DND-41 (cell line): Measurements from ENCODE around the gene FBXL19.

Experiments
- ATAC-seq: fragments of 200-7000 bp; cut with Tn5 transposase; 3 replicates; pipeline ENCODE4 v1.9.1; 2021; ENCODE audit warnings: low read depth; ENCODE audit not compliant: insufficient read depth
- DNase-seq: peaks from one replicate; pipeline ENCODE4 v3.0.0-alpha.2; 2020
- H2AFZ ChIP-seq: 2 replicates; pipeline ENCODE4 v1.6.0; 2012; ENCODE audit warnings: low read depth, low read length
- H3K27ac ChIP-seq: 2 replicates; pipeline ENCODE4 v1.5.1; 2012; ENCODE audit warnings: low read length, inconsistent platforms
- H3K27me3 ChIP-seq: fragments of 200-600 bp; sonication (generic); 2 replicates; pipeline ENCODE4 v1.6.0; 2012; ENCODE audit warnings: low read length, mild to moderate bottlenecking, inconsistent platforms; ENCODE audit not compliant: insufficient read depth, poor library complexity
- H3K36me3 ChIP-seq: 2 replicates; pipeline ENCODE4 v1.5.1; 2012; ENCODE audit warnings: low read length, inconsistent platforms; ENCODE audit not compliant: insufficient read depth
- H3K4me1 ChIP-seq: 2 replicates; pipeline ENCODE4 v1.5.1; 2012; ENCODE audit warnings: mild to moderate bottlenecking, low read length; ENCODE audit not compliant: insufficient read depth
- H3K4me2 ChIP-seq: 2 replicates; pipeline ENCODE4 v1.6.0; 2012; ENCODE audit warnings: mild to moderate bottlenecking, moderate library complexity, low read length, inconsistent platforms; ENCODE audit not compliant: insufficient read depth
- H3K4me3 ChIP-seq, 2 experiments: fragments of 200-600 bp in 1 of 2; shearing (Covaris generic) in 1 of 2; 2 replicates each; pipeline ENCODE4 v1.5.1; 2012 to 2016; ENCODE audit warnings: inconsistent platforms in 2 of 2, low read length in 2 of 2, mild to moderate bottlenecking in 2 of 2, low read depth in 1 of 2, moderate library complexity in 1 of 2
- H3K79me2 ChIP-seq: 2 replicates; pipeline ENCODE4 v1.6.0; 2012; ENCODE audit warnings: low read length, inconsistent platforms; ENCODE audit not compliant: insufficient read depth
- H3K9ac ChIP-seq: 2 replicates; pipeline ENCODE4 v1.6.0; 2012; ENCODE audit warnings: low read depth, mild to moderate bottlenecking, inconsistent platforms, low read length, moderate library complexity
- H3K9me3 ChIP-seq: 2 replicates; pipeline ENCODE4 v1.5.1; 2012; ENCODE audit warnings: low read length, moderate library complexity, mild to moderate bottlenecking, inconsistent platforms; ENCODE audit not compliant: insufficient read depth, severe bottlenecking
- H4K20me1 ChIP-seq: 2 replicates; pipeline ENCODE4 v1.6.0; 2012; ENCODE audit warnings: low read length; ENCODE audit not compliant: insufficient read depth
- CTCF ChIP-seq: IDR thresholded peaks from 2 replicates; pipeline ENCODE4 v1.5.1; 2012; ENCODE audit warnings: borderline replicate concordance, low read length, moderate library complexity, mild to moderate bottlenecking; ENCODE audit not compliant: poor library complexity, severe bottlenecking; ENCODE audit errors: extremely low read depth
- EZH2 ChIP-seq: IDR thresholded peaks from 3 replicates; pipeline ENCODE4 v1.6.1; 2012; ENCODE audit warnings: borderline replicate concordance, low read depth, mild to moderate bottlenecking, moderate library complexity, low read length, inconsistent platforms; ENCODE audit not compliant: severe bottlenecking

The FBXL19 gene

GRCh38 chr16:30926937-30927788 is 3.8 kb downstream of the FBXL19 start:
- DNase-seq (no peak), ATAC-seq (no peak)
- peaks cover 18% of the 10 kb centered on the region for H4K20me1 ChIP-seq
- H3K9me3 ChIP-seq, result no peaks in the 10 kb centered on the region
- peaks cover 31% of the 10 kb centered on the region for H3K79me2 ChIP-seq
- no peak overlapping the region for H3K27ac ChIP-seq
- no peak overlapping the region for H3K9ac ChIP-seq
- H3K4me1 ChIP-seq, result peaks cover 35% of the 10 kb centered on the region
- no peak overlapping the region for H3K4me3 ChIP-seq
- peaks cover 64% of the 10 kb centered on the region for H3K36me3 ChIP-seq
- peak overlapping the region; percentile 86; the same call in 1 of the 2 replicates for H3K4me2 ChIP-seq
- TF ChIP-seq EZH2 (no peak), CTCF (no peak)
- H2AFZ ChIP-seq, result no peak overlapping the region
- no peaks in the 10 kb centered on the region for H3K27me3 ChIP-seq

- DNase-seq (peak; percentile 63), ATAC-seq (peak; percentile 27)
- no peak for TF ChIP-seq EZH2
- TF ChIP-seq CTCF, result no peak
- Histone ChIP-seq H3K36me3 (peaks cover 71% of the 10 kb centered on the region), H3K4me1 (peaks cover 35% of the 10 kb centered on the region), H3K4me2 (peak overlapping the region; percentile 15; the same call in 1 of the 2 replicates), H3K27ac (no peak overlapping the region), H3K27me3 (no peaks in the 10 kb centered on the region), H3K79me2 (peaks cover 31% of the 10 kb centered on the region), H2AFZ (no peak overlapping the region), H3K9me3 (no peaks in the 10 kb centered on the region), H4K20me1 (peaks cover 18% of the 10 kb centered on the region), H3K4me3 (no peak overlapping the region), H3K9ac (no peak overlapping the region)
Measured at GRCh38 chr16:30927789-30928378, 4.5 kb downstream of the FBXL19 start.

GRCh38 chr16:30928390-30928789 is 5.0 kb downstream of the FBXL19 start:
- no peaks in the 10 kb centered on the region for H3K27me3 ChIP-seq
- H3K9ac ChIP-seq, result no peak overlapping the region
- no peak for TF ChIP-seq EZH2
- no peak for TF ChIP-seq CTCF
- no peak overlapping the region for H3K27ac ChIP-seq
- no peak overlapping the region for H3K4me3 ChIP-seq
- ATAC-seq (no peak), DNase-seq (no peak)
- peaks cover 35% of the 10 kb centered on the region for H3K4me1 ChIP-seq
- H3K4me2 ChIP-seq, result peak overlapping the region; percentile 15; the same call in 1 of the 2 replicates
- peaks cover 72% of the 10 kb centered on the region for H3K36me3 ChIP-seq
- H4K20me1 ChIP-seq, result peaks cover 18% of the 10 kb centered on the region
- peaks cover 31% of the 10 kb centered on the region for H3K79me2 ChIP-seq
- no peak overlapping the region for H2AFZ ChIP-seq
- no peaks in the 10 kb centered on the region for H3K9me3 ChIP-seq
